Effector CD8-positive, alpha-beta T cell (primary cell): ENCODE results near the gene ENPP3.

ENCODE experiments used
- DNase-seq: peaks from one replicate; lab custom pipeline; 2025; lab: John Stamatoyannopoulos, UW

ENPP3 gene

DNA sequence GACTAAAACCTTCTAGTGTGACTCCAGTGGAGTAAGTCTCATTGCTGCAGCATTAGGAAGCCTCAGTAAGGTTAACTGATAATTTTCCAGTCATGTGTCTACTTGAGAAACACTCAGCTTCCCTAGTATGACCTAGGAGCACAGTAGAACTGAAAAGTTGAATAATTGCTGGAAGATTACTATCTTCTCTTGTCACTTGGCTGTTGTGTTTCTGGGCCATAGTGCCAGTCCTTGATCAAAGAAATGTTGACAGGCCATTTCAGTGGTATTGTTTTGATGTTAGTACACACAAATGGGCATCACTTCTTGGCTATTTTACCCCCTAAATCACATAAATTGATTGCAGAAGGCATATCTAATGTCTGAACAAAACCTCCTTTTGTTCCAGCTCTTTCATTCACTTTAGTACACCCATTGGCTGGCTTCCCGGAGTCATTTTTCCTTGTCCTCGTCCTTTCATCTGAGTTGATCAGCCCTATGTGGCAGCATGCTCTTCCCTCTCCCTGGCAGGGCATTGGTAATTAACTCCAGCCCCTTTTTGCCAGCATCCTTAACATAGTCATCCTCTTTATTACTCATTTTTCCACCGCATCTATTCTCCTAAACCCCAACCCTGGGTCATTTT, 6.0 kb downstream of the ENPP3 start:
- no peak for DNase-seq

DNA sequence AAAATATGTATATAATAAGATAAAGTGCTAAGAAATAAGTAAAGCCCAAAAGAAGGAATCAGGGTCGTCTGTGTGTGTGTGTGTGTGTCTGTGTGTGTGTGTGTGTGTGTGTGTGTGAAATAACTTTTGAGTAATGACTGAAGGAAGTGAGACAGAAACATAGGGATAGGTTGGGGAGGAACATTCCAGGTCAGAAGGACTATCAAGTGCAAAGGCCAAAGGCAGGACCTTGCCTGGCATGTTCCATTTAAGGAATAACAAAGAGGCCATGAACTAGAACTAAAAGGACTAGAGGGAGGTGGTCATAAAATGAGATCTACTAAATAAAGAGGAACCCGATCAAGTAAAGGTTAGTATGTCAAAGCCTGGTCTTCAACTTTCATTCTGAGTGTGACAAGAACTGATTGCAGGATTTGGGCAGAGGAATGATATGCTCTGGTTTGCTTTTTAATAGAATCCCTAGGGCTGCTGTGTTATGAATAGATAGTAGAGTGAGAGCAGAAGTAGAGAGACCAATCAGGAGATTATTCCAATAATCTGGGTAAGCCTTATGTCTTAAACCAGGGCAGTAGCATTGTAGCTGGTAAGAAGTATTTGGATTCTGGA, 6.9 kb downstream of the ENPP3 start:
- DNase-seq: no peak

DNA sequence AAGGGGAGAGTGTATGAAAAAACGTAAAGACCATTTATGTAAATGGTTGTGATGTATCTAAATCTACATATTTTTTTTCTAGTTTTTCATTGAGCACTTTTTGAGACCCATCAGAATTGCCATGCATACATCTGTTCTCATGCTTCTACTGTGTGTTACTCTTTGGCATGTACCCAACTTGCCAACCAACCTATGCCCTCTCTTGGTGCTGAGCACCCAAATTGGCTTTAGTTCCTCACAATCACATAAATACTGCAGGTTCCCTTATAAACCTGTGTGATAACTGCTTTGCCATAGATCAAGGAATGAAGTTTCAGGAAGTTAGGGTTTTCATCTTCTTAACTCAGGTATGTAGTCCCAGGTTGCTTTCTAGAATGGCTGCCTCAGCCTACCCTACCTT, 7.8 kb downstream of the ENPP3 start:
- DNase-seq: no peak

DNA sequence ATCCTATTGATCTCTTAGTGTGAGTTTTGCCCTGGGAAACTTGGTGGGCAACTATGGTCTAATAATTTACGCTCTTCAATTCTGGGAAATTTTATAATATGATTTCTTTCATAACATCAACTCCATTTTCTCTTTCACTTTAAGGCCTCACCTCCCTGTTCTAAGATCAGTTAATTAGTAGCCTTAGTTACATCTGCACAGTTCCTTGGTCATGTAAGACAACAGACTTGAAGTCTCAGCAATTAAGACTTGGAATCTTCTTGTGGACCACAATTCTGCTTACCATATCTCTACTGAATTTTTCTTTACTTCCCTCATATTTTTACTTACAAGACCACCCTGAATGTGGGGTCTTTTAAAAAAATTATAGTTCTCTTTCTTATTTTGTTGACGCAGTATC, 8.7 kb downstream of the ENPP3 start:
- no peak for DNase-seq

DNA sequence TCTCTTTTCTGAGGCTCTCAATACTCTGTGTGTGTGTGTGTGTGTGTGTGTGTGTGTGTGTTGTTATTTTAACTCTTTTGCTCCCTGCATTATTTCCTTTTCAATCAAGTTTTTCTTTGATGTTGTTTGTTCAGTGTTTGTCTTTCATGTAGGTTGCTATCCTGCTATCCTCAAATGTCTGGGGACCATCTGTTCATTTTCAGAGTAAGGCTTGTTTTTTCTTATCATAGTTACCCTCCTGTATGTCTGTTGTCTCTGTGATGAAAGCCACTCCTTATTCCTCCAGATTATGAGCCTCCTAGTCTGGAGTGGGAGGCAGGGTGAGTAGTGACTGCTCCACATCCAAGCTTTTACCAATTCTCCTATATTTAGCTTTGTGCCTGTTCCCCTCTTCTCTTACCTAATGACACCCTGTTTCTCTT, 9.2 kb downstream of the ENPP3 start:
- no peak for DNase-seq

DNA sequence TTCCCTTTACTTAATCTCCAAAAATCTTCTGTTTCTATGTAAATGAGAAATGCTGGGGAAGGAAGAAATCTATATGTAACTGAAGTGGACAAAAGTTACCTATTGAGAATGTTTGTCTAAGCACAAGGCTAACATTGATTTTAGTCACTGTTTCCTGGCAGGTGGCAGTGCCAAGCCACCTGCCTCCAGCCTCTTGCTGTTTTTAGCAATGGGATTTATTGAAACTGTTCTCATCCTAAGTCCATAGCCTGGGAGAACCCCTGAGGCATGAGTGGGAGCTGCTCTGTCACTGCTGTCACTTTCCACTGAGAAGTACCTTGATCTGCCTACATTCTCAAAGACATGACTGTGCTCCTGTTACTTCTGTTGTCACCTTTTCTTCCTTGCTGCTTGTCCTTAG, 14.7 kb downstream of the ENPP3 start:
- DNase-seq: no peak

DNA sequence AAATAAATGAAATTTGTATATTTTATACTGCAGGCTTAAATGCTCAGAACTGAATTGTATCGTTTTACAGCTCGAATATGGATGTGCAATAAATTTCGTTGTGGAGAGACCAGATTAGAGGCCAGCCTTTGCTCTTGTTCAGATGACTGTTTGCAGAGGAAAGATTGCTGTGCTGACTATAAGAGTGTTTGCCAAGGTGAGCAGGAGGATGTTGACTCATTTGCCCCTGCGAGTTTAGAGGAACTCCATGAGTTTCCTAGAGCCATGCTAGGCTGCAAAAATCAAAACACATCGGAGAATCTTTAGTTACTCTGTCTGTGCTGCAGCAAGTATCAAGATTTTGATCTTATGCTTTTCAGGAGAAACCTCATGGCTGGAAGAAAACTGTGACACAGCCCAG, 15.4 kb downstream of the ENPP3 start:
- DNase-seq: no peak

DNA sequence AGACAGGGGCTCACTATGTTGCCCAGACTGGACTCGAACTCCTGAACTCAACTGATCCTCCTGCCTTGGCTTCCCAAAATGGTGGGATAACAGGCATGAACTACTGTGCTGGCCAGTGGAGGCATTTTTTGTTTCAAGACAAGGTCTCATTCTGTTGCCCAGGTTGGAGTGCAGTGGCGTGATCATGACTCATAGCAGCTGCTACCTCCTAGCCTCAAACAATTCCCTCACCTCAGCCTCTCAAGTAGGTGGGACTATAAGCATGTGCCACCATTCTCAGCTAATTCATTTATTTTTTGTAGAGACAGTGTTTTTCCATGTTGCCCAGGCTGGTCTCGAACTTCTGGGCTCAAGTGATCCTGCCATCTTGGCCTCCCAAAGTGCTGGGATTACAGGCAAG, 17.2 kb downstream of the ENPP3 start:
- no peak for DNase-seq

DNA sequence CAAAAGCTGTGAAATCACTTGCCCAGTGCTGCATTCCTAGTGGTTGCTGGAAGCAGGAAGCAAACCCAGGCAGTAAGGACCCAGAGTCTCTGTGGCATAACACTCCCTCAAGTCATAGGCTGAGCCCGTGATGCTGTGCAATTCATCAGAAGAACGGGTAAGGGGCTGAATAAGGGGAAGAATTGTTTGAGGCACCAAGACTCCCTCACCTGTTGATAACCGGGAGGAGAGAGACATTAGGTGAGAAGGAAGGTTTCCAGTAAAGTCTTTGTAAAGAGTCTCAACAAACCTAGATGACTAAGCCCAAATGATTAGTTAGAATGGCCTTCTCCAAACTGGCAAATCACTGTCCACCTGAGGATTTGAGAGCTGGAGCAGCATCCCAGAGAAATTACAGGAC, 18.3 kb downstream of the ENPP3 start:
- DNase-seq: no peak

DNA sequence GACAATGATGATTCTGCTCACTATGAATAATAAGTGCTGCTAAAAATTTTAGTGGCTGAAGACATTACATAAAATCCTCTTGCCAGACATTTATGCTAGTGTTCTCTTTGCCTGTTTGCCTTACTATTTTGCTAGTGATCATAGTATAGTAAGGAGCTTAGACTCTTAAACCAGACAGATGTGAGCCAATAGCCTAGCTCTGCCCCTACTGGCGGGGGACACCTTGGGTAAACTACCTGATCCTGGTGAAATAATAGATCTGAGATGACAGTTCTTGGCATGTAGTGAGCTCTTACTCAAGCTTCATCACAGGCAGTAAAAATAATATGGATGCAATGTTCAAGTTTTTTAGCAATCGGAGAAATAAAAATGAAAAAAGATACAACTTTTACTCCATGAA, 18.8 kb downstream of the ENPP3 start:
- DNase-seq: no peak

DNA sequence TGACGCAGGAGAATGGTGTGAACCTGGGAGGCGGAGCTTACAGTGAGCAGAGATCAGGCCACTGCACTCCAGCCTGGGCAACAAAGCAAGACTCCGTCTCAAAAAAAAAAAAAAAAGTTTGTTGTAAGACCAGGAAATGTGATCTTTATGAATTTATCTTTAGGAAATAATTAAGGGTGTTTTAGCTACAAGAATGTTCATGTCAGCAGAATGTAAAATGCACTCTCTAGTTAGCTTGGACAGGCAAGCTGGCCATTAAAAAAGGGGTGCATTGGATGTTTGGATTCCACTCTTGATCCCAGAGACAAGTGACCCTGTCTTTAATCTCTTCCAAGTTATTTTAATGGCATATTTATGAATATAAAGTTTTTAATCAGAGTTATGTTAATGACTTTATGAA, 19.6 kb downstream of the ENPP3 start:
- DNase-seq: no peak

DNA sequence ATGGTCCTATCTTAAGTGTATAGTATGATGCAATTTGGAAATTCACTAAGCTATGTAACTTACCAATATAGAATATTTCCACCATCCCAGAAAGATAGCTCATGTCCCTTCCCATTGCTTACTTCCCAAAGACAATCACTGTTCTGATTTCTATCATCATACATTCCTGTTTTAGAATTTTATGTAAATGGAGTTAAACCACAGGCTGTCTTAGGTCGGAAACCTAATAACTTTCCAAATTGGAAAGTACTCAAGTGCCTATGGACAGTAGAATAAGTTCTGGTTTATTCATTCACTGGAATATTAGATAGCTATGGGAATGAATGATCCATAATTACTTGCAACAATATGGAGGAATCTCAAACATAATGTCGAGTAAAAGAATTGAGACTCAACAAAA, 20.1 kb downstream of the ENPP3 start:
- DNase-seq: no peak

DNA sequence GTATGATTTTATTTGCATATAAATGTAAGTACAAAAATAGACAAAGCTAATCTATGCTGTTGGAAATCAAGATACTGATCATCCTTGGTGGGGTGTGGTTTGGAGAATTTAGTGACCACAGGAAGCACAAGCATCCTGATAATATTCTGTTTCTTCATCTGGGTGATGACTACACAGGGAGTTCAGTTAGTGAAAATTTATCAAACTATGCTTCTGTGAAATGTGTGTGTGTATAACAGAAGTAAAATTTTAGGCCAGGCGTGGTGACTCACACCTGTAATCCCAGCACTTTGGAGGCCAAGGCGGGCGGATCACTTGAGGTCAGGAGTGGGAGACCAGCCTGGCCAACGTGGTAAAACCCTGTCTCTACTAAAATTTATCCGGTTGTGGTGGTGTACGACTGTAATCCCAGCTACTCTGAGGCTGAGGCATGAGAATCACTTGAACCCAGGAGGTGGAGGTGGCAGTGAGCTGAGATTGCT, 20.6 kb downstream of the ENPP3 start:
- no peak for DNase-seq

DNA sequence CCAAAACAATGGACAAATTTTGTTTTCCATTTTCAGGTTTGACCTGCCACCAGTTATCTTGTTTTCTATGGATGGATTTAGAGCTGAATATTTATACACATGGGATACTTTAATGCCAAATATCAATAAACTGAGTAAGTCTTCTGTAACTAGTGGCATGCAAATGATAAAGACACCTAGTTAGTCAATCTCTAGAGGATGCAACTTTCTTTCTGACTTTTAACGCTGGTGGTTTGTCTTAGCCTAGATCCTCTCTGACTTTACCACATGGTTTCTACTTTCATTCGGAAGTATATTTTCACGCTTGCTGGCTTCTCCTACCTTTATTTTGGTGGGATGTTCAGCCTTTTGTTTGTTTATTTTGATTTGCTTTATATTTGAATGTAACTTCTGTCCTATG, 21.2 kb downstream of the ENPP3 start:
- DNase-seq: no peak

DNA sequence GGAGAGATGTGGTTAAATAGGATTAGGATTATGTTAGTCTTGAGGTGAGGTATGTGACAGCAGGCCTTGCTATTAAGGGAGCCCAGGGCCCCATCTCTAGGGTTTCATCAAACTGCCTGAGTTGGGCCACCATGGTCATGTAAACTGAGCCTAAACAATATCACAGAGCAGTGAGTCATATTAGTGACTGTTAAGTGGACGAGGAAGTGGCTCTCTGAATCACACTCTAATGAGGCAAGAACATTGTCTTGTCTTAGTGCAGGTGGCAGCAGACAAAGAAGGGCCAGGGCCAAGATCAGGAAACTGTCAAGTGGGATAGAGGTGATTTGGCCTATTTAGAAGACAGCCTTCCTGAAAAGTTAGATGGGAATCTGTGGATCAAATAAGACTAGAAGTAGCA, 23.1 kb downstream of the ENPP3 start:
- DNase-seq: no peak

DNA sequence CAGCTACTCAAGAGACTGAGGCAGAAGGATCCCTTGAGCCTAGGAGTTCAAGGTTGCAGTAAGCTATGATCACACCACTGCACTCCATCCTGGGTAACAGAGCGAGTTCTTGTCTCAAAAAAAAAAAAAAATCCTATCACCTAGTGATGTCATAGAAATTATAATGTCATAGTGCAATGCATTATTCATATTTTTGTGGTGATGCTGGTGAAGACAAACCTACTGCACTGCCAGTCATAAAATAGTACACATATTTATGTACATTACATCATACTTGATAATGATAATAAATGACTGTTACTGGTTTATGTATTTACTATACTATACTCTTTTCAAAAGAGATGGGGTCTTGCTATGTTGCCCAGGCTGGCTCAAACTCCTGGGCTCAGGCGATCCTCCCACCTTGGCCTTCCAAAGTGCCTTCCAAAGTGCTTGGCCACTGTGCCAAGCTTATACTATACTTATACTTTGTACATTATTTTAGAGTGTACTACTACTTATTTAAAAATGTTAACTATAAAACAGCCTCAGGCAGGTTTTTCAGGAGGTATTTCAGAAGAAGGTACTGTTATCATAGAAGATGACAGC, 26.6 kb downstream of the ENPP3 start:
- DNase-seq: no peak

DNA sequence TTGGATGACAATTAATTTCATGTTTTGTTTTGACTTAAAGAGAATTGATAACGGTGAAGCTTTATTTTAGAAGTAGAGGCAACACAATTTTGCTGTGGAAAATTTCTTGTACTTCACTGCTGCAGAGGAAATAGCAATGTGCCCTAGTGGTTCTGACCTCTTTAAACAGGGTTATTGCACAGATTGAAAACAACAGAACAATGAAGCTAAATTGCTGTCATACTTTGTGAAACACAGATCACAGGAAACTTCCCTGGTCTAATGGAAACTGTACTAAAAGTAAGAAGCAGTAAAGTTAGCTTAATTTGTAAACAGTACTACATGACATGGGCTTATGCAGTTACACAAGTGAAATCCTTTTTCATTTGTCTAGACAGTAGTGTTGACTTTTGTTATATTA, 32.8 kb downstream of the ENPP3 start:
- DNase-seq: no peak

DNA sequence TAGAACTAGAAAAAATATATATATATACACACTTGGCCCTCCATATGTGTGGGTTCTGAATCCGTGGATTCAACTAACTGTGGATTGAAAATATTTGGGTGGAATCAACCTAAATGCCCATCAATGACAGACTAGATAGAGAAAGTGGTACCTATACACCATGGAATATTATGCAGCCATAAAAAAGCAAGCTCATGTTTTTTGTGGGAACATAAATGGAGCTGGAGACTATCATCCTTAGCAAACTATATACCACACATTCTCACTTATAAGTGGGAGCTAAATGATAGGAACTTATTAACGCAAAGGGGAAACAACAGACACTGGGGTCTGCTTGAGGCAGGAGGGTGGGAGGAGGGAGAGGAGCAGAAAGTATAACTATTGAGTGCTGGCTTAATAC, 36.1 kb downstream of the ENPP3 start:
- DNase-seq: no peak

DNA sequence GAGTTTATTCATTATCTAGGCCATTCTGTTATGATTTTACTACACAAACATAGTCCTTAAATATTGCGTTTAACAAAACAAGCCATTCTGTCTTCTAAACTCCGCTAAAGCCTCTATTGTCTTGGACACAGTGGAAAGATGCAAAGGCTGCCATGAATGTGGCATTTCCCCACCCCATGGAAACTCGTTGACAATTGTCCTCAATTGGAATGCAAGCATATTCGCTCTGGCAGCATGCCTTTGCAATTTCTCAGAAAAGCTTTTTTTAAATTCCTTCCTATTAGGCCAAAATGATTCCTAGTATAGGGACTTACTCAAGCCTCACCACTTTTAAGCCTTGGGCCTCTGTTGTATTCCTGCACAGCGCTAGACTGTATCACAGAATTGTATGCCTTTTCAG, 41.3 kb downstream of the ENPP3 start:
- no peak for DNase-seq

DNA sequence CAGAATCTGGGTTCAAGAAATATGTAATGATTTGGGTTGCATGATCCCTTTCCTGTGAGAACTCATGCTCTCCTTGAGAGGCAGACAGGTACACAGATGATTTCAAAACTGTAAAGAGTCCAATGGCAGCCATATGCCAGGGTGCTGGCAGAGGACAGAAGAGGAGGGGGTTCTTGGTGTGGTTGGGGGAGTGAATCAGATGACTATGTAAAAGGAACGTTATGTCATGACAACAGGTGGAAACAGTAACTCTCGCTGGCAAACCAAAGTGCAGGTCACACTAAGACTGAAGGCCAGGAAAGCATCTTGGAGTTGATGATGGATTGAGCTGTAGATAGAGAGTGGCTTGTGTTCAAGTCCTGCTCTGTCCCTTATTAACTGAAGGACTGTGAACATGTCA, 43.8 kb downstream of the ENPP3 start:
- DNase-seq: no peak

DNA sequence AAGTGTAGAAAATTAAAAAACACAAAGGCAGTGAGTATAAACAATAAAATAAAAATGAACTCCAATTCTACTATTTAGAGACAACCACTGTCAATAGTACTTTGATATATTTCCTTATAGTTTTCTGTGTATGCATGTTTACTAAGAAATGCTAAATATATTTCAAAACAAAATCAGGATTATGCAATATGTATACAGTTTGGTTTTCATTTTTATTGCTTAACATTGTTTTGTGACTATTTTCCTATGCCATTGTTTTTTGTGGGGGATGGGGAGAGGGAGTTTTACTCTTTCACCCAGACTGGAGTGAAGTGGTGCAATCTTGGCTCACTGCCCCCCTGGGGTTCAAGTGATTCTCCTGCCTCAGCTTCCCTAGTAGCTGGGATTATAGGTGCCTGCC, 44.5 kb downstream of the ENPP3 start:
- DNase-seq: no peak

DNA sequence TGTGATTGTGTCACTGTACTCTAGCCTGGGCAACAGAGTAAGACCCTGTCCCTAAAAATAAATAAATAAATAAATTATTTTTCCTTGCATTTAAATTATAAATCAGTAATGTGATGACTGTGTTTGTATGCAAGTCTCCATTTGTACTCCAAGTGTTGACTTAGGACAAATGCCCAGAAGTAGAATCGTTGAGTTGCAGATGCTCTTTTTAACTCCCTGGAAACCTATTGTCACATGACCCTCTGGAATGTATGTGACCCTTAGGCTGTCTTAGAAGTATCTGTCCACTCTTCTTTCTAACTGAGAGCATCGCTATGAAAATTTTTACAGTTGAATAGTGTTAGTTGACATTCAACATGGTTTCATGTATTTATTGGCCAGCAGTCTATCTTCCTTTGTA, 45.3 kb downstream of the ENPP3 start:
- DNase-seq: no peak

DNA sequence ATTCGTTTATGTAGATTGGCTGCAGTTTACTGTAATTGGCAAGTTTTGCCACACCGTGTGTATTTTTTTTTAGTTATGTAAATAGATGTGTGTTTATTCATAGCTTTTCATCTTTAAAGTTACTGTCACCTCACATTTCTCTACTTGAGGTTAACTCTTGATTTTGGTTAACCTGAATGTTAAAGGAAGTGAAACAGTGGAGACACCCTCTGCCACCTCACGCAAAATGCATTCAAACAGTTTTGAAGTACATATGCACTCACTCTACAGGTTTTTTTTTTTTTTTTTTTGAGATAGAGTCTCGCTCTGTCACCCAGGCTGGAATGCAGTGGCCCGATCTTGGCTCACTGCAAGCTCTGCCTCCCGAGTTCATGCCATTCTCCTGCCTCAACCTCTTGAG, 46.4 kb downstream of the ENPP3 start:
- no peak for DNase-seq

DNA sequence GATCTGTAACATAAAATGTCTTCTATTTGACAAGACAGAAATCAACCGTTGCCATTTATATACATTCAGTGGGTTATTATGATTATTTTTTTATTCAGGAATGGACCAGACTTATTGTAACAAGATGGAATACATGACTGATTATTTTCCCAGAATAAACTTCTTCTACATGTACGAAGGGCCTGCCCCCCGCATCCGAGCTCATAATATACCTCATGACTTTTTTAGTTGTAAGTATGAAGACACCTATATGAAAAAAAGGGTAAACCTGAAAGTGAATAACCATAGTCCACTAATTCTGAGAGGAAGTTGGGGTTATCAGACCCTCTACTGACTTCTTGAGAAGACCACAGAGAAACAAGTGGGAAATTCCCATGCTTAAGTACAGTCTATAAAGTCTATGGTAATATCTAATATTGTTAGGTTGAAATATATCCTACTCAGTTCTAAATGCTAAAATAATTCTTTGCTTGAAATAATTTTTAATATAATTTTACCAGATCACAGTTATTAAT, 48.2 kb downstream of the ENPP3 start:
- DNase-seq: no peak
